WTC11 (cell line): Measurements from ENCODE around the gene ITPRID1. TPM values are rescaled to one million over a fixed set of nuclear protein-coding genes. Genes with fewer than 3 reads are reported as not detected.

Source experiments
- ATAC-seq: fragments of 200-7000 bp; cut with Tn5 transposase; 2 replicates; pipeline ENCODE4 v1.10.0; 2021; ENCODE audit warnings: mild to moderate bottlenecking, moderate library complexity
- CTCF ChIA-PET: fragments of 300-600 bp; sonication (Branson Sonifier 250); formaldehyde crosslinking; loops from one replicate; lab custom pipeline; 2021; ENCODE audit warnings: antibody characterized with exemption; lab: Charles Lee
- POLR2A ChIA-PET: fragments of 350-600 bp; sonication (Branson Sonifier 250); formaldehyde crosslinking; loops from one replicate; lab custom pipeline; 2021; ENCODE audit warnings: antibody characterized with exemption; lab: Charles Lee
- DNase-seq: peaks from one replicate; pipeline ENCODE4 v3.0.0; 2021; ENCODE audit warnings: low spot score
- H3K27ac Mint-ChIP-seq: 2 replicates; pipeline ENCODE4 v1.8.0; 2021; ENCODE audit warnings: mixed read lengths
- H3K27me3 Mint-ChIP-seq: 2 replicates; pipeline ENCODE4 v1.8.0; 2021; ENCODE audit warnings: low read depth, mild to moderate bottlenecking, moderate library complexity, mixed read lengths
- H3K36me3 Mint-ChIP-seq: 2 replicates; pipeline ENCODE4 v1.8.0; 2021; ENCODE audit warnings: mixed read lengths
- H3K4me1 Mint-ChIP-seq: 2 replicates; pipeline ENCODE4 v1.8.0; 2022; ENCODE audit warnings: mixed read lengths
- H3K4me3 Mint-ChIP-seq: 2 replicates; pipeline ENCODE4 v1.8.0; 2021; ENCODE audit warnings: mild to moderate bottlenecking, moderate library complexity, mixed read lengths
- H3K9me3 Mint-ChIP-seq: 2 replicates; pipeline ENCODE4 v1.8.0; 2021; ENCODE audit warnings: mixed read lengths
- AFF4 ChIP-seq: sonication (generic); formaldehyde crosslinking; IDR thresholded peaks from 2 replicates; pipeline ENCODE4 v1.8.1; 2023; ENCODE audit warnings: mild to moderate bottlenecking, missing genetic modification reagents, borderline replicate concordance
- ATF2 ChIP-seq: sonication (generic); formaldehyde crosslinking; IDR thresholded peaks from 2 replicates; pipeline ENCODE4 v1.8.1; 2022; ENCODE audit warnings: low read depth, missing genetic modification reagents, borderline replicate concordance
- CTCF ChIP-seq: fragments of 200-600 bp; IDR thresholded peaks from 2 replicates; pipeline ENCODE4 v1.8.0; 2022; ENCODE audit warnings: antibody characterized with exemption
- FOXK1 ChIP-seq: sonication (generic); formaldehyde crosslinking; IDR thresholded peaks from 2 replicates; pipeline ENCODE4 v1.8.0; 2022; ENCODE audit warnings: mild to moderate bottlenecking, moderate library complexity, missing genetic modification reagents
- FOXP4 ChIP-seq: sonication (generic); formaldehyde crosslinking; IDR thresholded peaks from 2 replicates; pipeline ENCODE4 v1.8.0; 2022; ENCODE audit warnings: mild to moderate bottlenecking, missing genetic modification reagents
- GTF2I ChIP-seq: fragments of 250-450 bp; sonication (Bioruptor Pico); conservative IDR thresholded peaks from 2 replicates; pipeline ENCODE4 v1.4.0; 2021; ENCODE audit warnings: mild to moderate bottlenecking
- JAZF1 ChIP-seq: fragments of 250-450 bp; sonication (Bioruptor Pico); IDR thresholded peaks from 2 replicates; pipeline ENCODE4 v1.9.0; 2021; ENCODE audit warnings: moderate library complexity, mild to moderate bottlenecking, inconsistent platforms
- MYBL2 ChIP-seq: sonication (generic); formaldehyde crosslinking; IDR thresholded peaks from 2 replicates; pipeline ENCODE4 v1.8.1; 2023; ENCODE audit warnings: mild to moderate bottlenecking, moderate library complexity, missing genetic modification reagents
- SMAD3 ChIP-seq: sonication (generic); formaldehyde crosslinking; IDR thresholded peaks from 2 replicates; pipeline ENCODE4 v1.8.0; 2022; ENCODE audit warnings: missing genetic modification reagents, mild to moderate bottlenecking, borderline replicate concordance
- SP1 ChIP-seq: sonication (generic); formaldehyde crosslinking; conservative IDR thresholded peaks from 2 replicates; pipeline ENCODE4 v1.8.1; 2022; ENCODE audit warnings: missing genetic modification reagents
- USF2 ChIP-seq: sonication (generic); formaldehyde crosslinking; IDR thresholded peaks from 2 replicates; pipeline ENCODE4 v1.8.1; 2023; ENCODE audit warnings: mild to moderate bottlenecking, missing genetic modification reagents, moderate library complexity
- ZMAT4 ChIP-seq: fragments of 250-450 bp; sonication (Bioruptor Pico); IDR thresholded peaks from 2 replicates; pipeline ENCODE4 v1.9.0; 2021; ENCODE audit warnings: mild to moderate bottlenecking
- ZNF281 ChIP-seq: sonication (generic); formaldehyde crosslinking; IDR thresholded peaks from 2 replicates; pipeline ENCODE4 v1.8.0; 2023; ENCODE audit warnings: mild to moderate bottlenecking, missing genetic modification reagents
- total RNA-seq: library from RNA; stranded (reverse); gene quantifications from 3 replicates; pipeline ENCODE4 v1.2.3, GENCODE V29; 2021

Gene ITPRID1
- total RNA-seq, 1 experiment from 2014 or later: 0.98 TPM

GRCh38 chr7:31687024-31687748 lies 173.3 kb downstream of the ITPRID1 start, which contains the start of gene PPP1R17:
Gene PPP1R17 (plus strand): TSS chr7:31687215. CDS start chr7:31692442, 5,227 bp downstream.
- ATAC-seq: peak; percentile 82
- peak within 1 kb of the TSS; percentile 47 for H3K27ac Mint-ChIP-seq

GRCh38 chr7:31688372-31688771 lies 174.5 kb downstream of the ITPRID1 start:
- no peak for DNase-seq
- POLR2A ChIA-PET: no interaction called here
- Mint-ChIP-seq H3K9me3 (peaks cover 6% of the 10 kb centered on the region), H3K27me3 (peaks cover 3% of the 10 kb centered on the region), H3K4me3 (peak overlapping the region; percentile 33), H3K36me3 (no peaks in the 10 kb centered on the region)
- CTCF ChIA-PET: interaction anchor here (0.6 kb wide), 1 partner anchor 25 kb away, joined by 3 read pairs; no protein-coding TSS in a partner anchor
- TF ChIP-seq ZNF281 (CRISPR knock-in tag): no peak
- TF ChIP-seq SMAD3: no peak
- no peak for TF ChIP-seq ZMAT4 (CRISPR knock-in tag)
- TF ChIP-seq JAZF1 (CRISPR knock-in tag): no peak
- TF ChIP-seq AFF4: no peak
- TF ChIP-seq, all 79 proteins: peak for 0
- no peak; the same call in 1 of the 2 replicates for ATAC-seq
- H3K27ac Mint-ChIP-seq: peak overlapping the region; percentile 61
- H3K4me1 Mint-ChIP-seq: peaks cover 65% of the 10 kb centered on the region

More at GRCh38 chr7:31687024-31687748, 173.3 kb downstream of the ITPRID1 start, which contains the start of gene PPP1R17:
- Mint-ChIP-seq H3K36me3 (no peaks in the 10 kb centered on the region), H3K27me3 (peaks cover 3% of the 10 kb centered on the region; the same call in 1 of the 2 replicates), H3K4me3 (peak within 1 kb of the TSS; percentile 47), H3K9me3 (peaks cover 6% of the 10 kb centered on the region), H3K4me1 (peaks cover 62% of the 10 kb centered on the region)
- peak; percentile 64 for DNase-seq
- ChIA-PET POLR2A (no interaction called here), CTCF (interaction anchor here (1.0 to 1.3 kb wide), 3 partner anchors 24 to 244 kb away, joined by 3 to 4 read pairs (median 4); no protein-coding TSS in a partner anchor)
- no peak for TF ChIP-seq FOXP4 (CRISPR knock-in tag)
- no peak for TF ChIP-seq GTF2I (CRISPR knock-in tag)
- TF ChIP-seq USF2 (CRISPR knock-in tag): no peak

GRCh38 chr7:31688996-31689395 lies 175.1 kb downstream of the ITPRID1 start:
- ChIA-PET POLR2A (no interaction called here), CTCF (interaction anchor here (0.8 to 2.8 kb wide), 2 partner anchors 42 to 246 kb away, joined by 3 to 6 read pairs; no protein-coding TSS in a partner anchor)
- Mint-ChIP-seq H3K4me3 (peak overlapping the region; percentile 33), H3K27me3 (peaks cover 3% of the 10 kb centered on the region), H3K36me3 (no peaks in the 10 kb centered on the region), H3K4me1 (peaks cover 58% of the 10 kb centered on the region), H3K27ac (peak overlapping the region; percentile 61), H3K9me3 (peaks cover 6% of the 10 kb centered on the region)
- DNase-seq: no peak
- TF ChIP-seq ATF2 (no peak), MYBL2 (CRISPR knock-in tag) (no peak), SP1 (CRISPR knock-in tag) (no peak), JAZF1 (CRISPR knock-in tag) (no peak), FOXK1 (CRISPR knock-in tag) (no peak), CTCF (no peak)
- no peak for ATAC-seq
